Activated naive CD8-positive, alpha-beta T cell treated with anti-CD3 and anti-CD28 coated beads, Interleukin-2, amount 10 ng/mL, durations not matched to agents 7 days and 5 days (primary cell): ENCODE results near the gene NR3C2. TPM values are rescaled to one million over a fixed set of nuclear protein-coding genes. Genes with fewer than 3 reads are reported as not detected.

Experiments used
- ATAC-seq: fragments of 150-1000 bp; cut with Tn5 transposase; one replicate; pipeline ENCODE4 v1.10.0; 2021; ENCODE audit warnings: low read depth, moderate library complexity
- POLR2A ChIA-PET: fragments of 350-600 bp; sonication (Branson Sonifier 250); formaldehyde crosslinking; loops from one replicate; lab custom pipeline; 2021; ENCODE audit warnings: antibody characterized with exemption; lab: Charles Lee
- DNase-seq: peaks from one replicate; pipeline ENCODE4 v3.0.0; 2021
- H3K27ac Mint-ChIP-seq: one replicate; pipeline ENCODE4 v1.8.0; 2022; ENCODE audit warnings: mild to moderate bottlenecking, mixed read lengths
- H3K27me3 Mint-ChIP-seq: one replicate; pipeline ENCODE4 v1.8.0; 2022; ENCODE audit warnings: mild to moderate bottlenecking, moderate library complexity, mixed read lengths
- H3K36me3 Mint-ChIP-seq: one replicate; pipeline ENCODE4 v1.8.0; 2021; ENCODE audit warnings: mild to moderate bottlenecking, mixed read lengths
- H3K4me1 Mint-ChIP-seq: one replicate; pipeline ENCODE4 v1.8.0; 2021; ENCODE audit warnings: mixed read lengths
- H3K4me3 Mint-ChIP-seq: one replicate; pipeline ENCODE4 v1.8.0; 2022; ENCODE audit warnings: mild to moderate bottlenecking, moderate library complexity, mixed read lengths
- H3K9me3 Mint-ChIP-seq: one replicate; pipeline ENCODE4 v1.8.0; 2021; ENCODE audit warnings: mixed read lengths
- total RNA-seq, 2 experiments: library from RNA; stranded (reverse); gene quantifications; one replicate each; pipeline ENCODE4 v1.2.3, GENCODE V29; 2021

Gene NR3C2
- total RNA-seq, 2 experiments from 2014 or later: 19.5 to 24.4 TPM

DNA sequence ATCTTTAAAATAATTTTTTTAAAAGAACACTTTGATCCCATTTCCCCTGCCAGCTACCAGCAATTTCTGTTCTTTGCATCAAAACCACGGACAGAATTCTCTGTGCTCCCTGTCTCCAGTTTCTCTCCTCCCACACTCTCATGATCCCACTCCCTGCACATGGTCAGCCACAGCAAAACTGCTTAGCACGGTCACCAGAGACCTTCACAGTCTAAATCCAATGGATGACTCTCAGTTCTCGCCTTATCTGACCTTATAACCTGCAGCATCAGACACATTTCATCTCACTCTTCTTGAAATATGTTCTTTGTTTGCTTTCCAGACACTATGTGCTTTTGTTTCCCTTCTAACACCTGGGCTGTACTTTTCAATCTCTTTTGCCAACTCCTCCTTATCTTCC is 131.5 kb downstream of the NR3C2 start:
- H3K4me1 Mint-ChIP-seq: peaks cover 2% of the 10 kb centered on the region
- no peak overlapping the region for H3K4me3 Mint-ChIP-seq
- no peaks in the 10 kb centered on the region for H3K27me3 Mint-ChIP-seq
- H3K27ac Mint-ChIP-seq: no peak overlapping the region
- DNase-seq (no peak), ATAC-seq (no peak)
- H3K9me3 Mint-ChIP-seq: no peaks in the 10 kb centered on the region
- POLR2A ChIA-PET: no interaction called here
- peaks cover 1% of the 10 kb centered on the region for H3K36me3 Mint-ChIP-seq

DNA sequence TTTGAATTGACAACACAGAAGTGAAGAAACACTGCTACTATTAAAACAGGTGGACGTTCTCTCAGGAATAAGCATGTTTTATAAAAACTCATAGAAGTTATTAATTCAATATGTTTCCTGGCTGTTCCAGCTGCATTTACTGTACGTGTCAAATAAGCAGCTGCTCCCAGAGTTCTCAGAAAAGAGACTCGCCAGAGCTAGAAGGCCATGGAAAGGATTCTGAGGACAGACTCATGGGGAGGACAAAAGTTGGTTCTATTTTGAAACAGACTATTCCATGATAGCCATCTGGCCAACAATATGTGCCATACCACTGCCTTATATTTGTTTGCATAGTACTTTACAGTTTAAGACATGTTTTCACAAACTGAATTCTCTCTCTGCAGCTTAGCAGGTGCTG is 136.5 kb downstream of the NR3C2 start:
- ATAC-seq: no peak
- POLR2A ChIA-PET: no interaction called here
- no peak for DNase-seq
- H3K4me1 Mint-ChIP-seq: no peaks in the 10 kb centered on the region
- no peak overlapping the region for H3K27ac Mint-ChIP-seq
- peaks cover 1% of the 10 kb centered on the region for H3K36me3 Mint-ChIP-seq
- H3K4me3 Mint-ChIP-seq: no peak overlapping the region
- H3K9me3 Mint-ChIP-seq: peaks cover 7% of the 10 kb centered on the region
- no peaks in the 10 kb centered on the region for H3K27me3 Mint-ChIP-seq

DNA sequence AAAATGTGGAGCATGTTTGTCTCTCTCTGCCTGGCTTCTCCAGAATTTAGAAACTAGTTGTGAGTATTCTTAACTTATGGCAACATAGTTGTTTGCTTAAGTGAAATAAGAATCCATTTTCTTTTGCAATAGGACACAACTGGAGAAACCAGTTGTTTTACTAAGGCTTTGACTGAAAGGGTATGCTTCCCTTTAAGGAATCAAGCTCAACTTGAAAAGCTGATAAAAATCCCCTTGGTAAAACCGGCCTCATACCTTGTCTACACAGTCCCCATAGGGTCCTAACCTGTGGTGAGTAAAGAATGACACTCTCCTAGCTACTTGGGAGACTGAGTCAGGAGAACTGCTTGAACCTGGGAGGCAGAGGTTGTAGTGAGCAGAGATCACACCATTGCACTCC is 139.8 kb downstream of the NR3C2 start:
- peaks cover 2% of the 10 kb centered on the region for H3K36me3 Mint-ChIP-seq
- H3K4me1 Mint-ChIP-seq: no peaks in the 10 kb centered on the region
- DNase-seq (no peak), ATAC-seq (no peak)
- no peaks in the 10 kb centered on the region for H3K27me3 Mint-ChIP-seq
- POLR2A ChIA-PET: no interaction called here
- H3K4me3 Mint-ChIP-seq: no peak overlapping the region
- no peak overlapping the region for H3K27ac Mint-ChIP-seq
- peaks cover 10% of the 10 kb centered on the region for H3K9me3 Mint-ChIP-seq

DNA sequence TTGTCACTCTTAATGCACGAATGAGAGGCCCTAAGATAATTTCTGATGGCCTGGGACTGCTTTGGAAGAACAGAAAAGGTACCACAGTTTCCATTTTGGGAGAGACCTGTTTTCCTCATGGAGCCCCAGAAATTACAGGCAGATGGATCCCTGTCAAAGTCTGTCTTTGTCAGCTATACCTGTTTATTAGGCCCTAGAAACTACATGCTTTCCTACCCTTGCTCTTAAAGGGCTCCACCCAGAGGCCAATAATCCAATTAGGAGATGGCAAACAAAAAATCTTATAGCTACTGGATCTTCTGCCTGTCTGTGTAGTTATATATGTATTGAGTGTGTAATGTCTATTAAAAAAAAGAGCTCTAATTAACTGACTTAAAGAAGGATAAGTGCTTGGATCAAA is 141.3 kb downstream of the NR3C2 start:
- Mint-ChIP-seq H3K27ac (no peak overlapping the region), H3K4me1 (no peaks in the 10 kb centered on the region), H3K27me3 (no peaks in the 10 kb centered on the region), H3K36me3 (peaks cover 2% of the 10 kb centered on the region), H3K9me3 (peaks cover 10% of the 10 kb centered on the region), H3K4me3 (no peak overlapping the region)
- POLR2A ChIA-PET: no interaction called here
- DNase-seq (no peak), ATAC-seq (no peak)

DNA sequence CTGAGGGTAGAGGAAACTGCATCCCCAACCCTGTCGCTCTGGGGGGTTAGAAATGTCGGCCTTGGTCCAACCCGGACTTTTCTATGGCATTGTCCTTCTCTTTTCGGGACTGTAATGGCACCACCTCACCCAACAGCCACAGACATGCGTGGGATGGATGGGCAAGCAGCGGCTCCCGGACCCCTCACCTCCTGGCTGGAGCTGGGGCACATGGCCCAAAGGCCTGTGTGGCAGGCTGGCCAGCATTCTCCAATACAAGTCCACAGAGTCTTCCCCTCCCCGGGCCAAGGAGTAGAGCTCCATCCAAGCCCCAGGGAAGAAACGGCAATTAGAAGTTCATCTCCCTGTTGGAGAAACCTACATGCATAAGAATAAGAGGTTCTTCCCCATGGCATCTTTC is 142.9 kb downstream of the NR3C2 start:
- no peaks in the 10 kb centered on the region for H3K4me1 Mint-ChIP-seq

DNA sequence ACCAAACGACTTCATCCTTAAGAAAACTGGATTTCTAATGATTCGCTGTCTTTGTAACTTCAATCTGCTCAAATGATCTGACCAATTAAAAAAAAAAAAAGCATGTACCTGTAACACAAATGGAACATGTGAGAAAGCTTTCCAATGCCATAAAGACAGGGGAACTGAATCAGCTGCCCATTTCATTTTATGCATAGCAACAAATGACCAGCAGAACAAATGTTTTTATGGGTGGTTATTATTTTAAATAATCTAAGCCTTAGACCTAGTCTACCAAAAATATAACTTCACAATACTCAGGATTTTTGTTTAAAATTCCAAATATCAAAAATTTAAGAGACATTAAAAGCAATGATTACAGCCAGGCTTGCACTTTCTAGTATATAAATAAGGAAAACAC is 145.7 kb downstream of the NR3C2 start:
- Mint-ChIP-seq H3K4me3 (no peak overlapping the region), H3K27ac (no peak overlapping the region), H3K4me1 (no peaks in the 10 kb centered on the region), H3K27me3 (no peaks in the 10 kb centered on the region), H3K36me3 (peaks cover 2% of the 10 kb centered on the region), H3K9me3 (peaks cover 5% of the 10 kb centered on the region)
- ATAC-seq (no peak), DNase-seq (no peak)
- POLR2A ChIA-PET: no interaction called here

More for the DNA sequence above, 142.9 kb downstream of the NR3C2 start:
- no peaks in the 10 kb centered on the region for H3K27me3 Mint-ChIP-seq
- peaks cover 2% of the 10 kb centered on the region for H3K36me3 Mint-ChIP-seq
- POLR2A ChIA-PET: no interaction called here
- H3K9me3 Mint-ChIP-seq: peaks cover 10% of the 10 kb centered on the region
- H3K27ac Mint-ChIP-seq: no peak overlapping the region
- ATAC-seq (no peak), DNase-seq (no peak)
- H3K4me3 Mint-ChIP-seq: no peak overlapping the region

DNA sequence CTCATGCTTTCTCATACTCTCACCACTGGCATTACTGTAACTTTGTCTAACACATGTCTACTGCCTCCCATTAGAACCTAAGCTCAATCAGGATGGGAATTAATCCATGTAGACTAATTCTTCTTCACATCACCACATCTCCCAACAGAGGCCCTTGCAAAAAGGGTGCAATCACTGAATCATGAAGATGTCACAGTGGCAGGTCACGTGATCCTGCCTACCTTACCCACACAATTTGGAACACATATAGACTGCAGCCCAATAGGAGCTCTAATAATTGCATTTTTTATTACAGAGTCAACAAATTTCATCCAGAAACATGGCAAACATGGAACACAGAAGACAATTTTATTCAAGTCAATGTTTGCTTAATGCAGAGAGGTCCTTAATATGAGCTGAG is 146.6 kb downstream of the NR3C2 start:
- POLR2A ChIA-PET: no interaction called here
- Mint-ChIP-seq H3K9me3 (peaks cover 4% of the 10 kb centered on the region), H3K4me3 (no peak overlapping the region), H3K27ac (no peak overlapping the region), H3K27me3 (no peaks in the 10 kb centered on the region), H3K4me1 (peaks cover 1% of the 10 kb centered on the region), H3K36me3 (peaks cover 2% of the 10 kb centered on the region)
- no peak for ATAC-seq
- DNase-seq: no peak

DNA sequence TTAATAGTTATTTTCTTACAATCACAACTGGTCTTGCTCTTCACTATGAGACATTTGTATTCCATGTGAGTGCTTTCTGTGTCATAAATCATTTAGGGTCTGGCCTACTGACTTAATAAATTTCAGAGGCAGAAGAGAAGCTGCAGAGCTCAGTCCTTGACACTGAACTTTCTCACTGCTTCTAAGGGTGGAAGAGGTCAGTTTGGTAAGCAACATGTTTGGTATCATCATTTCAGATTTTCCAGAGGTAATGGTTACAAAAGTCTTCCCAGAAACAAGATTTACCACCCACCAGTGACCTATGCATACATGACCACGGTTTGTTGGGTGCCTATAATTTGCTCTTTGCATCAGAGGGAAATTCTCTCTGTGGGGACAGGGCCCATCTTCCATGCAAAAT is 148.6 kb downstream of the NR3C2 start:
- Mint-ChIP-seq H3K9me3 (peaks cover 2% of the 10 kb centered on the region), H3K27me3 (no peaks in the 10 kb centered on the region), H3K36me3 (peaks cover 2% of the 10 kb centered on the region), H3K27ac (no peak overlapping the region), H3K4me1 (peaks cover 1% of the 10 kb centered on the region), H3K4me3 (no peak overlapping the region)
- POLR2A ChIA-PET: no interaction called here
- ATAC-seq (no peak), DNase-seq (no peak)

DNA sequence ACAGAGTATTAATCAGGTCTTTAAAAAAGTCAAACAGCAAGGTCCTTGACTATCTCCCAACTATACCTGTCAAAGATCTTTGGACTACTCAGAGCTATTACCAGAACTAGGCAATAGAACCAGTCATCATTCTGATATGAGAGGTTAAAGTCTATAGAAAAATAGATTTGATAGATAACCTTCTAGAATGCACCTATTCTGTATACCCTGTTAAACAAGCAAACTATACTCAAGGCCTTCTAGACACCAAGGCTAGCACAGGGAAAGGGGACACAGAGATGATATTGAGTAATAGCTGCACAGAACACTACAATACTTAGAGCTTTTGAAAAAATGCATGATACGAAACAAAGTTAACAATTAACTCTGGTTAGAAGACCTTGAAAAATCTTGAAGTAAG is 149.5 kb downstream of the NR3C2 start:
- no peak overlapping the region for H3K27ac Mint-ChIP-seq
- peaks cover 1% of the 10 kb centered on the region for H3K4me1 Mint-ChIP-seq
- POLR2A ChIA-PET: no interaction called here

DNA sequence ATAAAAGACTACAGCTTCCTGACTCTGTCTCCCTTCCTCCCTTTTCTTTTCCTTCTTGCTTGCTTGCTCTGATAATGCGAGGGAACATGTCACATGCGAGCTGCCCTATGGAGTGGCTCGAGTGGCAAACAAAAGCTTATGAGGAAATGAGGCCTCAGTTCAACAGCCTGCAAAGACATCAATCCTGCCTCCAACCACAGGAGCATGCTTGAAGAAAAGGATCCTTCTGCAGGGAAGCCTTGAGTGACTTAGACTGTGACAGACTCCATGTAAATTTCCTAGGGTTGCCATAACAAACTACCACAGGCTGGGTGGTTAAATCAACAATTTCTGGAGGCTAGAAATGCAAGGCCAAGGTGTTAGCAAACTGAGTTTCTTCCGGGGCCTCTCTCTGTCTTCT is 152.5 kb downstream of the NR3C2 start:
- ATAC-seq (no peak), DNase-seq (no peak)
- Mint-ChIP-seq H3K4me1 (peaks cover 1% of the 10 kb centered on the region), H3K4me3 (no peak overlapping the region), H3K9me3 (no peaks in the 10 kb centered on the region), H3K27me3 (no peaks in the 10 kb centered on the region), H3K36me3 (no peaks in the 10 kb centered on the region), H3K27ac (no peak overlapping the region)
- POLR2A ChIA-PET: no interaction called here

More for the DNA sequence above, 149.5 kb downstream of the NR3C2 start:
- DNase-seq (no peak), ATAC-seq (no peak)
- Mint-ChIP-seq H3K4me3 (no peak overlapping the region), H3K36me3 (no peaks in the 10 kb centered on the region), H3K9me3 (no peaks in the 10 kb centered on the region), H3K27me3 (no peaks in the 10 kb centered on the region)

DNA sequence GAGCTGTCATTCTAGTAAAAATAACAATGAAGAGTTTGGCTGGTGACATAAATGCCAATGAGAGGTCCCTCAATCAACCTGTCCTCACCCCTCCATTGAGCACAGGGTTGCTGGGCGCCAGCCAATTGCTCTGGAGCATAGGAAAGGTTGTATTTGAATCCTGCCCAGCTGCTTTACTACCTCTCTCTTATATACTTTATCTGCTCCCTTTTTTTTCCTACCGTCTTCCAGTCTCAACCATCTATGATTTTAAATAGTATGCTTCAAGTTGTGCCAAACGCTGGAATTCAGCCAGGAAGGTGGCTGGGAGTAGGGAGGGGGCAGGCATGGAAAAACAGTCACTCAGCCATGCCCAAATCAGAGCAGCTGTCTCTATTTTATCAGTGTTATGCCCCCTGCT is 153.8 kb downstream of the NR3C2 start:
- Mint-ChIP-seq H3K4me3 (no peak overlapping the region), H3K36me3 (no peaks in the 10 kb centered on the region), H3K27me3 (no peaks in the 10 kb centered on the region), H3K9me3 (no peaks in the 10 kb centered on the region), H3K27ac (no peak overlapping the region), H3K4me1 (peaks cover 1% of the 10 kb centered on the region)
- ATAC-seq: no peak
- no peak for DNase-seq
- POLR2A ChIA-PET: no interaction called here

DNA sequence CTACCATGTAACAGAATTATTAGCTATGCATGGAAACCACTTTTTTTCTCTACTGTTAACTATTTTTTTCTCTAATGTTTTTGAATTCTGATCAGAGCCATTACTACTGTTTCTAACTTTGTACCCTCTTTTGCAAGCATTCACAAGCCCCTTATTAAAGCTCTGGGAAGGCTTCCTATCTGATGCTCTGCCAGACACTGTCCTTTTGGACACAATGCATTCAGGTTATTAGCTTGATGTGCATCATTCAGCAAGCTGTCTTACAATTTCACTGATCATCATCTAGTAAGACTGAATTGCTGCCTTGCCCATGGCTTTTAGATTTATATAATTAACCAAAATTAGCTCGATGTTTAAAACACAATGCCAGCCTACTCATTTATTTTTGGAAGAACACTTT is 155.1 kb downstream of the NR3C2 start:
- ATAC-seq (no peak), DNase-seq (no peak)
- H3K36me3 Mint-ChIP-seq: no peaks in the 10 kb centered on the region
- no peaks in the 10 kb centered on the region for H3K27me3 Mint-ChIP-seq
- H3K27ac Mint-ChIP-seq: no peak overlapping the region
- H3K9me3 Mint-ChIP-seq: no peaks in the 10 kb centered on the region
- no peak overlapping the region for H3K4me3 Mint-ChIP-seq
- POLR2A ChIA-PET: no interaction called here
- peaks cover 1% of the 10 kb centered on the region for H3K4me1 Mint-ChIP-seq

DNA sequence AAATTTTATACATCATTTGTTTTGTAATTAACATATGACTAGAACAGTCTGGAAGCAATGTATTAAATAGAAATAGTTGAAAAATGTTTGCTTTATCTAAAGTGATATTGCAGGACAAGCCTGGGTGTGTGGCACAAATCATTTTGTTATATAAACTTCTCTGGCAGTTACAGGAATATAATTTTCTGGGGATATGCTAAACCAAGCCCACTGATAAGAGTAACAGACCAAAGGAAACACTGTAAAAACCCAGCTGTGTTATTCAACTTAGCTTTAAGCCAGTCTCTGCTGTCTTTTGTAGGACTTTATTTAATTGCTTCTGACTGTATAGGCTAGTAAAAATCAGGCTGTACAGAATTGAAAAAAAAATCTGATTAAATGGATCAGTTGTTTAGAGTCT is 156.2 kb downstream of the NR3C2 start:
- Mint-ChIP-seq H3K27ac (no peak overlapping the region), H3K36me3 (no peaks in the 10 kb centered on the region), H3K4me1 (peaks cover 1% of the 10 kb centered on the region), H3K4me3 (no peak overlapping the region), H3K9me3 (no peaks in the 10 kb centered on the region), H3K27me3 (no peaks in the 10 kb centered on the region)
- ATAC-seq (no peak), DNase-seq (no peak)
- POLR2A ChIA-PET: no interaction called here

DNA sequence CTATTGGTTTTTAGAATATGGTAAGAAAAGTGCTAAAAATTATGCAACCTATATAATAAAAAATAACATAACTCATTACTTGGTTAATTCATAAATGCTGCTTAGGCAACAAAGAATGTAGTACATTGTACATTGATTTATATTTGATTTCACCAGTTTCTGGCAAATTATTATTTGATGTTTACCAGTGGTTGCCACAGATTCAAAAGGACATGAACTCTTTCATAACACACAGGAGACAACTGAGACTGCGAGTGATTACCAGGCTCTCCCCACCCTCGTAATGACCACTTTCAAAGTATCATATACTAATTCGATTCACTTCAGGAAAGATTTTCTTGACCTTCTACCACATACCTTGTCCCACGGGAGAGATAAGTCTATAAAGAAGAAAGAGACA is 158.5 kb downstream of the NR3C2 start:
- Mint-ChIP-seq H3K4me1 (no peaks in the 10 kb centered on the region), H3K36me3 (no peaks in the 10 kb centered on the region), H3K4me3 (no peak overlapping the region), H3K9me3 (no peaks in the 10 kb centered on the region), H3K27me3 (no peaks in the 10 kb centered on the region), H3K27ac (no peak overlapping the region)
- no peak for DNase-seq
- ATAC-seq: no peak
- POLR2A ChIA-PET: no interaction called here

DNA sequence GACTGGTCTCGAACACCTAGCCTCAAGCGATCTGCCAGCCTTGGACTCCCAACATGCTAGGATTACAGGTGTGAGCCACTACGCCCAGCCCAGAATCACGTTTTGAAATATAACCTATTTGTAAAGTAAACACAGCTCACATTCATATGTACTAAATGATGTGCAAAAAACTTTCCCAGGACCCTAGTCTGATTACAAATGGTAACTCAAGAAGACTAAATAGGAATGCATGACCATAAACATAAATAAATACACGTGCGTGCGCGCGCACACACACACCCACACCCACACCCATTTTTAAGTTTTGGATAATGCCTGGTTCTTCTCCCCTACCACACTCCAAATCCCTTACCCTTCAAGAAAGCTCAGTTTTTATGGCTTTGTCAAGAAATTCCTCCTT is 163.9 kb downstream of the NR3C2 start:
- no peaks in the 10 kb centered on the region for H3K9me3 Mint-ChIP-seq
- DNase-seq: no peak
- H3K4me1 Mint-ChIP-seq: no peaks in the 10 kb centered on the region
- no peaks in the 10 kb centered on the region for H3K27me3 Mint-ChIP-seq
- H3K27ac Mint-ChIP-seq: no peak overlapping the region
- POLR2A ChIA-PET: no interaction called here
- H3K4me3 Mint-ChIP-seq: no peak overlapping the region
- no peaks in the 10 kb centered on the region for H3K36me3 Mint-ChIP-seq
- no peak for ATAC-seq
